GM03348 (cell line): ENCODE data around the gene DHRS2.

Source experiments
- DNase-seq: peaks from one replicate; pipeline ENCODE4 v3.0.0; 2012; ENCODE audit warnings: low spot score

Gene DHRS2

GRCh38 chr14:23612802-23613201 lies 23.4 kb upstream of the DHRS2 start:
- no peak for DNase-seq

- no peak for DNase-seq
These were observed 22.7 kb upstream of the DHRS2 start for GRCh38 chr14:23613242-23614070.

GRCh38 chr14:23614395-23614828 lies 21.8 kb upstream of the DHRS2 start:
- DNase-seq = no peak

- DNase-seq = no peak
These were observed 20.3 kb upstream of the DHRS2 start for GRCh38 chr14:23615856-23616255.

GRCh38 chr14:23617539-23617938 lies 18.6 kb upstream of the DHRS2 start:
- no peak for DNase-seq

GRCh38 chr14:23618415-23618988 lies 17.7 kb upstream of the DHRS2 start:
- DNase-seq = no peak

- DNase-seq = no peak
These were observed 15.9 kb upstream of the DHRS2 start for GRCh38 chr14:23620177-23620702.

- no peak for DNase-seq
These were observed 14.8 kb upstream of the DHRS2 start for GRCh38 chr14:23621204-23621931.

- no peak for DNase-seq
These were observed 14.0 kb upstream of the DHRS2 start for GRCh38 chr14:23621932-23622730.

GRCh38 chr14:23622990-23623389 lies 13.2 kb upstream of the DHRS2 start:
- DNase-seq = no peak

- no peak for DNase-seq
These were observed 12.2 kb upstream of the DHRS2 start for GRCh38 chr14:23623962-23624361.

- DNase-seq = no peak
These were observed 11.2 kb upstream of the DHRS2 start for GRCh38 chr14:23624830-23625404.

GRCh38 chr14:23626946-23627345 lies 9.2 kb upstream of the DHRS2 start:
- DNase-seq = no peak

GRCh38 chr14:23627961-23628360 lies 8.2 kb upstream of the DHRS2 start:
- no peak for DNase-seq

GRCh38 chr14:23629204-23629603 lies 7.0 kb upstream of the DHRS2 start:
- no peak for DNase-seq

- DNase-seq = no peak
These were observed 6.2 kb upstream of the DHRS2 start for GRCh38 chr14:23629832-23630396.

GRCh38 chr14:23630687-23631086 lies 5.5 kb upstream of the DHRS2 start:
- no peak for DNase-seq

GRCh38 chr14:23631234-23631633 lies 4.9 kb upstream of the DHRS2 start:
- DNase-seq = no peak

- DNase-seq = peak; percentile 91
These were observed 4.3 kb upstream of the DHRS2 start for GRCh38 chr14:23631702-23632460.

- no peak for DNase-seq
These were observed 3.6 kb upstream of the DHRS2 start for GRCh38 chr14:23632461-23633159.
